Liver (tissue), 3 donors: ENCODE data around the gene UNC13B.

Experiments
- ATF3 ChIP-seq: IDR thresholded peaks from 2 replicates; pipeline ENCODE4 v1.6.1; 2016; ENCODE audit warnings: antibody characterized with exemption
- CTCF ChIP-seq: fragments of 150-350 bp; IDR thresholded peaks from 2 replicates; pipeline ENCODE4 v1.5.1; 2017; ENCODE audit warnings: improper control_type of control experiment, low read depth, low read length; ENCODE audit not compliant: missing input control
- EGR1 ChIP-seq, 2 donors: IDR thresholded peaks; 2 replicates each; pipeline ENCODE4 v1.6.1; 2016 to 2018; ENCODE audit warnings: antibody characterized with exemption in 2 of 2, low read depth in 2 of 2
- HNF4A ChIP-seq, 2 donors: conservative IDR thresholded peaks; 2 replicates each; pipeline ENCODE4 v1.6.1; 2016; ENCODE audit warnings: antibody characterized with exemption in 2 of 2, mild to moderate bottlenecking in 2 of 2
- RAD21 ChIP-seq, 2 donors: IDR thresholded peaks; 2 replicates each; pipeline ENCODE4 v1.6.1; 2016; ENCODE audit warnings: antibody characterized with exemption in 2 of 2, mild to moderate bottlenecking in 2 of 2
- REST ChIP-seq: IDR thresholded peaks from 2 replicates; pipeline ENCODE4 v1.6.1; 2016; ENCODE audit warnings: antibody characterized with exemption, mild to moderate bottlenecking
- SP1 ChIP-seq: IDR thresholded peaks from 2 replicates; pipeline ENCODE4 v1.6.1; 2018; ENCODE audit warnings: antibody characterized with exemption, mild to moderate bottlenecking
- TAF1 ChIP-seq: conservative IDR thresholded peaks from 2 replicates; pipeline ENCODE4 v1.6.1; 2016; ENCODE audit warnings: antibody characterized with exemption, mild to moderate bottlenecking
- donor health status: healthy.
- donor health status: healthy.

GRCh38 chr9:35226651-35227050 lies 64.8 kb downstream of the UNC13B start:
- TF ChIP-seq ATF3 (no peak), EGR1 (IDR thresholded peaks at IDR 0.05; ENCODE audit: low read depth in 2 of 2) (no peak), HNF4A (conservative IDR thresholded peaks at IDR 0.05) (no peak), CTCF (no peak), SP1 (no peak), REST (no peak), RAD21 (IDR thresholded peaks at IDR 0.05) (no peak), TAF1 (no peak)
